C1 segment of cervical spinal cord (tissue), 14 donors: ENCODE results near the gene GRB14.
"Not testable (repeated sequence)": the region's sequence is repeated elsewhere in the genome, so short reads cannot be mapped to it uniquely, and the experiment has no call there.

Experiments
- DNase-seq, 14 donors: peaks; one replicate each; lab custom pipeline; 2025; lab: John Stamatoyannopoulos, UW

GRB14 gene

DNA sequence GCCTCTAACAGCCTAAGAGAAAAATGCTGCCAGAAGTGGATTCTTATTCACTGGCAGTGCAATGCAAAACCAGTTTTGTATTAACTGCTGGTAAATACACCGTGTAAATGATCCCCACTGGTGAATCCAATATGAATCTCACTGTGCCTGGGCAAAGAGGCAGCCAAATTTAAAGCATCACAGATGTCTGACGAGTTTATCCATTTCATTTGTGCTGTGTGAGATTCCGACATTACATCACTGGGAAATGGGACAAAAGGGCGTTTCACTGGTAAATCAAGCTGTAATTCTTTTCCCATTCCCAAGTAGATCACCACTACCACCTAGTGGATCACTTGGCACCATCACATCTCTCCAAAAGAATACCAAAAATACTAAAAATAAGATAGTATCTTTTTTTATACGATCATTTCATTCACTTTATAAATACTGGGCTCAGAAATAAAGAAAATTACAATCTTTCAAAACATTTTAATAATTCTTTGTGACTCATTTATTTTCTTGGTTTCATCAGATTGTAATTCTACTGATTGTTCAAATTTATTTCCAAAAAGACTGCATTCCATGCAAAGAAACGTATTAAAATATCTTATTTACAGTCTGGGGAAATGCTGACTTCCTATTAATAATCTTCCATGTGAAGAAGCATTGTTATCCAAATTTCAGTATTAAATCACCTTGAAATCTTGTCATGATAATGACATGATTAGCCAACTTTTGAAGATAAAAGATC lies 125.6 kb downstream of the GRB14 start:
- DNase-seq, result peak in 5 of 14 donors; percentile 2 to 52 (median 24)

- DNase-seq, result no peak
These were observed 135.7 kb downstream of the GRB14 start for GRCh38 chr2:164485541-164485940.

DNA sequence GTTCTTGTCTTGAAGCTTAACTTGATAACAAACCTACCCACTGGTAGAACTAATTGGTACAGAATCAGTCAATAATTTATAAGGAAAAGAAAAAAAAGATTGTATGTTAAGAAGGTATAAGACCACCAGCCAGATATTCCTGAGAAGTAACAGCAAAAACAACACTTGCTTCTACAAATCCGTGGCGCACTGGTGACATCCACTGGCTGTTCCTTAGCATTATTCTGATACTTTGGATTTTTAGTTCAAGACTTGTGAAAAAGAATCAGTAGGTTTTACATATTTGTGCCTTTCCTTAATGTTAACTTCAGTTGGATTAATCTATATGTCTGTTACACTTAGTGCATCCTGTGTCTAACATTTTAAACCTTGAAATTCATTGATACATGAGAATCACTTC lies 141.8 kb downstream of the GRB14 start:
- DNase-seq, result peak in 3 of 14 donors; percentile 2 to 20 (median 3)

DNA sequence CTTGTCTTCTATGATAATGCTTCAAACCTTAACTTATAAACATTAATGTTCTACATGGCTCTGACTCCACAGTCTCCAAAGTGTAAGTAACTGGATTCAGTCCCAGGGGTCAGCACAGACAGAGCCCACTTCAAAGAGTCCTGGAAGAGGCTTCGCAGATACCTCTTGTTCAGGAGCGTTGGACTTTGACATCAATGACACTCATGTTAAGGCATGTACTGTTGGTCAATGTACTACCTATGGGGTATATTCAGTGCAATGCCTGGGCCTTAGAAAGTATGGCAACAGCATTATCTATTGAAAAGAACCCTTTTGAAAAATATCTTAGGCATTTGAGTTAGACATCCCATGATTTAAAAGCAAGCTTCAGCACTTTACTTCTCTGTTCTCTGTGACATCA lies 143.1 kb downstream of the GRB14 start:
- no peak for DNase-seq

DNA sequence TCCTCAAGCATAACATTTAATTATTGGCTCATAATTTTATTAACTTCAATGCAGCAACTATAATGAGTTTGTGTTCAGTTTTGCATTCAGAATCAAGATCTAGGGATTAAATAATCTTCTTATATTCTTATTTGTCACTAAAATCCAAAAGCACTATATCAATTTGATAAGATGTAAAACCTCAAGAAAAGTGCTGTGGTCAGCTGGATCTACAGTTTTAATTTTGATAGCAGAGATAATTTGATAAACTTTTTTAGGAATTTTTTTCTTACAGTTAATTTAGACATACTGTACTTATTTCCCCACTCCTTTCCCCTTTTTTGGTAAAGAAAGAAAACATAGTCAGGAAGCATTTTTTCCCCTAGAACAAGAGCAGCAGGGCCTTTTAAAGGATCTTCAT lies 146.4 kb downstream of the GRB14 start:
- DNase-seq, result no peak

- no peak for DNase-seq
These were observed 148.3 kb downstream of the GRB14 start for GRCh38 chr2:164473021-164473420.

DNA sequence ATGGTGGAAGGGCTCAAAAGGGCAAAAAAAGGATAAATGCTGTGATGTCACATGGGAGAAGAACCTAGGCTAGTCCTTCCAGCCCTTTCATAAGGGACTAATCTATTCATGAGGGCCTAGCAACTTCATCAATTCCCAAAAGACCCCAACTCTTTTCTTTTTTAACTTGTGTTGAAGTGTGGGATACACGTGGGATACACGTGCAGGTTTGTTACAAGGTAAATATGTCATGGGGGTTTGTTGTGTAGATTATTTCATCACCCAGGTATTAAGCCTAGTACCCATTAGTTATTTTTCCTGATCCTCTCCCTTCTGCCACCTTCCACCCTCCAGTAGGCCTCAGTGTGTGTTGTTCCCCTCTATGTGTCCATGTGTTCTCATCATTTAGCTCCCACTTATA lies 156.2 kb downstream of the GRB14 start:
- DNase-seq, result not testable (repeated sequence)

- DNase-seq, result no peak
These were observed 156.9 kb downstream of the GRB14 start for GRCh38 chr2:164464376-164464775.

DNA sequence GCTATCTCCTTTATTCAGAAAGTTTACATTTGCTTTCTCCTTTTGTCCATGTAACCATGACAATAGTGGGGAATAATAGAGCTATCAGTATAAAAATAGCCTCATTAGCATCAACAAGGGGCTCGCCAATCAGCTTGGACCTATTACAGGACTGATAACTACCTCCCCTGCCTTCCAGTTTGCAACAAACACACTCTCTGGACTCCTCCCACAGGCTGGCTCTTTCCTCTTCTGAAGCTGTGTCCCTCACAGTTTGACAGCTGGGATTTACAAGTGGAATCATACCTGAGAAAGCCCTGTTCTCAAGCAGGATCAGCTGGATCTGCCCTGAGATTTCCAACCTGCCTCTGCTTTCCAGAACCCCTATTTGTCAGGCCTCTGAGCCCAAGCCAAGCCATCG lies 162.5 kb downstream of the GRB14 start:
- DNase-seq, result no peak

DNA sequence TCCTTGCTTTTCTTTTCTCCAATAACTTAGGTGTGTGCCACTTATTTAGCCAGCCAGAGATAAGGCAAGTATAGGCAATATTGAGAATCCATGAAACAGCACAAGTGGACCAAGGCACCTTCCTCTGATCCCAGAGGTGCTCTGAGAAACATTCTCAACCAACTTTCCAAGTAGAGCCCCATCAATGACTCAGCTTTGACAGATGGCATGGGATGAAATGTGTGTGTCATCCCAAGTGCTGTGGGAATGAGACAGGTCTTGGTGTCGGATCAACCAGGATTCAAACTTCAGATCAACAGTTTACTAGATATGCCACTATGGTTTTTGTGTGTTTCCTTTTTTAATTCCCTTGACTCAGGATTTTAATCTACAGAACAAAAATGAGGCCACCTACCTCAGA lies 164.0 kb downstream of the GRB14 start:
- DNase-seq, result no peak

- no peak for DNase-seq
These were observed 164.7 kb downstream of the GRB14 start for GRCh38 chr2:164456619-164457018.

DNA sequence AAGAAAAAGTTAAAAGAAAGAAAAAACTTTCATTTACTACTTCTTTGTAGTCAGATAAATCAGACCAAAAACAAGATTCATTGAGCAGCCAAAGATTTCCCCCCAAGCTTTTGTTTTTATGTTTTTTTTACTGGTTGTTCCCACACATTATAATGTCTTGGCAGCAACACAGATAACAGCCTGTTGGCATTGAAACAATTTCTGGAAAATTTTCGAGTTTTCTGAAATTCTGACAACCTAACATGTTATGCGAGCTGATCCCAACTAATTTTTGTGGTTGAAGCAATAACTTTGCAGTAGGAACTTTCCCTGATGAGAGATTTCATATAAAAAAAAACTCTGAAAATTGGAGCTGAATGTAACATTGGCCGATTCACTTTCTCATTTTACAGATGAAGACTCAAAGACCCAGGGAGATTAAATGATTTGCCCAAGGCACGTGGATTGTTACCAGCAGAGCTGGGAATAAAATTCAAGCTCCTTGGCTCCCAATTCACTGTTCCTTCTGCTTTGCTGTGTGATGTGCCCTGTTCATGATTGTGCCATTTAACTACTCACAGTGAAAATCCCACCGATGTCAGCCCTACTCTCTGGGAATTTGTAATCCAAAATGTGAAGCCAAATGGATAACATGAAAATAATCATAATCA lies 167.5 kb downstream of the GRB14 start:
- DNase-seq, result no peak

- no peak for DNase-seq
These were observed 171.0 kb downstream of the GRB14 start for GRCh38 chr2:164450278-164450677.

- no peak for DNase-seq
These were observed 171.6 kb downstream of the GRB14 start for GRCh38 chr2:164449706-164450105.

DNA sequence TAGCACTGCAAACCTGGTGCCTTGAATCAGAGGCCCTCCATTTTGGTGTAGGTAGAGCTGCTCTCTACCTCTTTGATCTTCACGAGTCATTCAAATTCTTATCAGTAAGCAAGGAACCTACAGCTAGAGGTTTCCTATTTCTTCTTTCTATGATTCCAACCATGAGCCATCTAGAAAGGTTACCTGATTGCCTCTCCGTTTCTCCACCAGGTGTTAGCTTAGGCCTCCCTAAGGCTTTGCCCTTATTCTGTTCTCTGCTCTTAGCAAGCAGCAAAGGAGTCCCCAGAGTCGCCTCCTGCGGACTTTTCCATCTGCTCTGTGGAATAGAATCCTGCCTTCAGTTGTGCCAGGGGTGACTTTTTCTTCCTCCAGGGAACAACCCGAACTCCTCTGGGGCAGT lies 173.6 kb downstream of the GRB14 start:
- no peak for DNase-seq
